CD14-positive monocyte (primary cell): ENCODE measurements around the gene AP1S1. TPM values are rescaled to one million over a fixed set of nuclear protein-coding genes. Genes with fewer than 3 reads are reported as not detected.
"Not testable (repeated sequence)": the region's sequence is repeated elsewhere in the genome, so short reads cannot be mapped to it uniquely, and the experiment has no call there.

Experiments used
- DNase-seq, 3 donors: peaks; one replicate each; pipeline ENCODE4 v3.0.0-alpha.2; 2011 to 2022
- H2AFZ ChIP-seq: 2 replicates; pipeline ENCODE4 v1.6.0; 2012; ENCODE audit warnings: mild to moderate bottlenecking, low read depth, low read length, inconsistent platforms; ENCODE audit not compliant: insufficient read depth, poor library complexity, severe bottlenecking
- H3K27ac ChIP-seq, 2 donors: 1 replicate in 1 of 2; 2 replicates in 1 of 2; pipeline ENCODE4 v1.5.1; 2012 to 2013; ENCODE audit warnings: low read length in 2 of 2, control low read depth in 1 of 2, inconsistent platforms in 1 of 2, low read depth in 1 of 2, mild to moderate bottlenecking in 1 of 2
- H3K27me3 ChIP-seq, 2 donors: one replicate each; pipeline versions ENCODE4 v1.6.0 to v1.6.1; 2011 to 2013; ENCODE audit warnings: low read length in 2 of 2; ENCODE audit not compliant: control insufficient read depth in 2 of 2, insufficient read depth in 2 of 2
- H3K36me3 ChIP-seq, 2 donors: replicated peaks in 1 of 2; 1 replicate in 1 of 2; 2 replicates in 1 of 2; pipeline versions ENCODE4 v1.5.1 to v1.6.1; 2012 to 2013; ENCODE audit warnings: low read length in 2 of 2, control low read depth in 1 of 2, inconsistent platforms in 1 of 2, mild to moderate bottlenecking in 1 of 2; ENCODE audit not compliant: insufficient read depth in 2 of 2, control insufficient read depth in 1 of 2
- H3K4me1 ChIP-seq, 2 donors: 1 replicate in 1 of 2; 2 replicates in 1 of 2; pipeline versions ENCODE4 v1.5.1 to v1.6.1; 2012 to 2013; ENCODE audit warnings: low read length in 2 of 2, control low read depth in 1 of 2, inconsistent platforms in 1 of 2, mild to moderate bottlenecking in 1 of 2, moderate library complexity in 1 of 2; ENCODE audit not compliant: insufficient read depth in 2 of 2, control insufficient read depth in 1 of 2
- H3K4me2 ChIP-seq: replicated peaks from 2 replicates; pipeline ENCODE3; 2012; ENCODE audit warnings: low read length, moderate library complexity, mild to moderate bottlenecking; ENCODE audit not compliant: poor library complexity, severe bottlenecking; ENCODE audit errors: extremely low read depth
- H3K4me3 ChIP-seq, 3 experiments: fragments of 200-600 bp in 1 of 3; sonication (generic) in 1 of 3; replicated peaks in 1 of 3; 1 replicate in 2 of 3; 2 replicates in 1 of 3; pipeline ENCODE4 v1.5.1; 2011 to 2013; ENCODE audit warnings: low read length in 3 of 3, mild to moderate bottlenecking in 3 of 3, control low read depth in 2 of 3, low read depth in 2 of 3, inconsistent platforms in 1 of 3, moderate library complexity in 1 of 3
- H3K79me2 ChIP-seq: 2 replicates; pipeline ENCODE4 v1.6.0; 2012; ENCODE audit warnings: mild to moderate bottlenecking, control low read depth, inconsistent platforms, low read length, moderate library complexity; ENCODE audit not compliant: insufficient read depth
- H3K9ac ChIP-seq: 2 replicates; pipeline ENCODE4 v1.6.0; 2017; ENCODE audit warnings: low read length, mild to moderate bottlenecking; ENCODE audit not compliant: insufficient read depth, poor library complexity, severe bottlenecking
- H3K9me3 ChIP-seq, 2 donors: replicated peaks in 1 of 2; 1 replicate in 1 of 2; 2 replicates in 1 of 2; pipeline versions ENCODE4 v1.5.1 to v1.6.1; 2012 to 2013; ENCODE audit warnings: low read length in 2 of 2, control low read depth in 1 of 2; ENCODE audit not compliant: control insufficient read depth in 1 of 2, insufficient read depth in 1 of 2
- H4K20me1 ChIP-seq: 2 replicates; pipeline ENCODE4 v1.6.0; 2012; ENCODE audit warnings: mild to moderate bottlenecking, low read length, control low read depth, moderate library complexity; ENCODE audit not compliant: insufficient read depth
- H3K27ac Mint-ChIP-seq, 7 donors: one replicate each; pipeline ENCODE4 v1.8.0; 2020; ENCODE audit warnings: mild to moderate bottlenecking in 7 of 7, mixed read lengths in 7 of 7, moderate library complexity in 6 of 7, inconsistent platforms in 2 of 7
- H3K27me3 Mint-ChIP-seq, 3 donors: one replicate each; pipeline ENCODE4 v1.8.0; 2021 to 2022; ENCODE audit warnings: low read depth in 3 of 3, mild to moderate bottlenecking in 3 of 3, mixed read lengths in 3 of 3, moderate library complexity in 3 of 3, inconsistent platforms in 1 of 3
- H3K36me3 Mint-ChIP-seq, 2 donors: one replicate each; pipeline ENCODE4 v1.8.0; 2020; ENCODE audit warnings: mixed read lengths in 2 of 2, inconsistent platforms in 1 of 2, mild to moderate bottlenecking in 1 of 2
- H3K4me1 Mint-ChIP-seq: one replicate; pipeline ENCODE4 v1.8.0; 2020; ENCODE audit warnings: mild to moderate bottlenecking, mixed read lengths
- H3K4me3 Mint-ChIP-seq, 2 donors: one replicate each; pipeline ENCODE4 v1.8.0; 2020; ENCODE audit warnings: mild to moderate bottlenecking in 2 of 2, mixed read lengths in 2 of 2, moderate library complexity in 1 of 2
- H3K9me3 Mint-ChIP-seq, 7 donors: one replicate each; pipeline ENCODE4 v1.8.0; 2020 to 2022; ENCODE audit warnings: mixed read lengths in 7 of 7, mild to moderate bottlenecking in 6 of 7, moderate library complexity in 6 of 7, inconsistent platforms in 2 of 7
- WGBS: methylation state at CpG from one replicate; pipeline ENCODE4 v1.1.5; 2013; ENCODE audit warnings: missing lambda C conversion rate; ENCODE audit not compliant: insufficient coverage; 5-methylcytosine and 5-hydroxymethylcytosine counted together
- intact Hi-C, 2 donors: fragments of 100-400 bp; cut with micrococcal nuclease; formaldehyde crosslinking; loops; one replicate each; pipeline versions ENCODE4 v1.15.0 to v1.15.1; 2023
- polyA plus RNA-seq, 3 donors: library from polyadenylated mRNA; depleted of rRNA in 1 of 3; unstranded in 2 of 3; stranded (reverse) in 1 of 3; fragments of 300-500 nt in 2 of 3; fragments of >200 nt in 1 of 3; fragmentation: Illumina TruSeq in 2 of 3; gene quantifications; 1 replicate in 2 of 3; 2 replicates in 1 of 3; pipeline ENCODE4 v1.2.3, GENCODE V29; 2012 to 2021
- TF ChIP-seq, protein P1 (sequence below): fragments of 200-600 bp; IDR thresholded peaks from one replicate; pipeline ENCODE4 v1.8.0; 2022; ENCODE audit warnings: antibody characterized with exemption, mild to moderate bottlenecking

Gene AP1S1
- polyA plus RNA-seq, 3 donors = 10.1 to 21.3 (median 10.9) TPM

DNA sequence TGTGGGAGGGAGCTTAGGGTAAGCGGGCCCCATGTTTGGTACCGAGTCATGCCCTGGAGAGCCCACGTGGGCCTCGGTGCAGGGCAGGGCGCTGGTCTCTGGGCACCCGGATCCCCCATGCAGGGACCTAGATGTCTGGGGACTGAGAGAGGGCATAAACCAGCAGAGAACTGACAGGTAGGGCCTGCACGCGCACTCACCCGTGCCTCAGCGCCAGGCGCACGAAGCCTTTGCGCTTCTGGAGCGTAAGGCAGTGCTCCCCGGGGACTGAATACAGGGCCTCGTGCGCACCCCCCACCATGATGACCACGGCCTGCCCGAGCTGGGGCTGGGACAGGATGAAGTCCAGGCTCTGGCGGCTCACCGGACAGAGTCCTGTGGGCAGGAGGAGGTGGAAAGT is 43.7 kb downstream of the AP1S1 start:
- Mint-ChIP-seq H3K36me3 (peaks cover 0 to 6% of the 10 kb centered on the region in 2 donors), H3K27ac (no peak overlapping the region), H3K4me3 (no peak overlapping the region), H3K27me3 (peaks cover 50 to 60% (median 53%) of the 10 kb centered on the region in 3 donors), H3K9me3 (peaks cover 0 to 13% (median 7%) of the 10 kb centered on the region in 7 donors), H3K4me1 (peaks cover 15% of the 10 kb centered on the region)
- Histone ChIP-seq H3K4me1 (peaks cover 14 to 20% of the 10 kb centered on the region in 2 donors), H3K27me3 (peaks cover 10 to 41% of the 10 kb centered on the region in 2 donors), H3K4me2 (no peak overlapping the region), H3K79me2 (no peaks in the 10 kb centered on the region), H2AFZ (no peak overlapping the region), H4K20me1 (no peaks in the 10 kb centered on the region), H3K36me3 (no peaks in the 10 kb centered on the region), H3K9me3 (no peaks in the 10 kb centered on the region), H3K27ac (no peak overlapping the region), H3K9ac (no peak overlapping the region), H3K4me3 (no peak overlapping the region)
- TF ChIP-seq, protein P1, sequence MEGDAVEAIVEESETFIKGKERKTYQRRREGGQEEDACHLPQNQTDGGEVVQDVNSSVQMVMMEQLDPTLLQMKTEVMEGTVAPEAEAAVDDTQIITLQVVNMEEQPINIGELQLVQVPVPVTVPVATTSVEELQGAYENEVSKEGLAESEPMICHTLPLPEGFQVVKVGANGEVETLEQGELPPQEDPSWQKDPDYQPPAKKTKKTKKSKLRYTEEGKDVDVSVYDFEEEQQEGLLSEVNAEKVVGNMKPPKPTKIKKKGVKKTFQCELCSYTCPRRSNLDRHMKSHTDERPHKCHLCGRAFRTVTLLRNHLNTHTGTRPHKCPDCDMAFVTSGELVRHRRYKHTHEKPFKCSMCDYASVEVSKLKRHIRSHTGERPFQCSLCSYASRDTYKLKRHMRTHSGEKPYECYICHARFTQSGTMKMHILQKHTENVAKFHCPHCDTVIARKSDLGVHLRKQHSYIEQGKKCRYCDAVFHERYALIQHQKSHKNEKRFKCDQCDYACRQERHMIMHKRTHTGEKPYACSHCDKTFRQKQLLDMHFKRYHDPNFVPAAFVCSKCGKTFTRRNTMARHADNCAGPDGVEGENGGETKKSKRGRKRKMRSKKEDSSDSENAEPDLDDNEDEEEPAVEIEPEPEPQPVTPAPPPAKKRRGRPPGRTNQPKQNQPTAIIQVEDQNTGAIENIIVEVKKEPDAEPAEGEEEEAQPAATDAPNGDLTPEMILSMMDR = no peak
- DNase-seq = no peak
- intact Hi-C loops = no loop called here
- WGBS = 79% methylated on average over 13 of the region's 21 CpGs

DNA sequence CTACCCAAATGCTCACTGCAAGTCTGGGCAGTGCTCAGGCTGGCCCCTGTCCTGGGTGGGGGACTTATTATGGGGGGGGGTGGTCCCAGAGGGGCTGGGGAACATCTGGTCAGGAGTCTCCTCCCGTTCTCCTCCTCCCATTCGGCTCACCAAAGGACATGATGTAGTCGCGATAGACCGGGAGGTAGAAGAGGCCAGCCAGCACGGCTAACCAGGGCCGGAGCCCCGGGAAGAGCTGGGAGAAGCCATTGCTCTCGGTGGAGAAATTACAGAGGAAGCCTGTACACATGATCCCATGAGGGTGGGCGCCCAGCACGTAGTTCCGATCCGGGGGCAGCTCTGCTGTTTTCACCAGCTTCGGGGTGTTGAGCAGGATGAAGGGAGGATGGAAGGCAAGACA is 44.2 kb downstream of the AP1S1 start:
- Mint-ChIP-seq H3K27me3 (peaks cover 52 to 62% (median 53%) of the 10 kb centered on the region in 3 donors), H3K4me1 (peaks cover 20% of the 10 kb centered on the region), H3K4me3 (peak overlapping the region in 1 of 2 donors; percentile 24), H3K9me3 (peaks cover 0 to 13% (median 7%) of the 10 kb centered on the region in 7 donors), H3K36me3 (peaks cover 0 to 7% of the 10 kb centered on the region in 2 donors), H3K27ac (no peak overlapping the region)
- Histone ChIP-seq H3K79me2 (no peaks in the 10 kb centered on the region), H3K4me1 (peaks cover 18 to 25% of the 10 kb centered on the region in 2 donors), H3K27ac (no peak overlapping the region), H3K4me3 (no peak overlapping the region), H2AFZ (no peak overlapping the region), H3K9me3 (no peaks in the 10 kb centered on the region), H3K36me3 (no peaks in the 10 kb centered on the region), H3K27me3 (peaks cover 10 to 46% of the 10 kb centered on the region in 2 donors), H3K4me2 (no peak overlapping the region), H4K20me1 (no peaks in the 10 kb centered on the region), H3K9ac (no peak overlapping the region)
- no peak for DNase-seq
- intact Hi-C loops = no loop called here
- WGBS = 81% methylated on average over 10 of the region's 14 CpGs
- TF ChIP-seq, protein P1 = no peak

DNA sequence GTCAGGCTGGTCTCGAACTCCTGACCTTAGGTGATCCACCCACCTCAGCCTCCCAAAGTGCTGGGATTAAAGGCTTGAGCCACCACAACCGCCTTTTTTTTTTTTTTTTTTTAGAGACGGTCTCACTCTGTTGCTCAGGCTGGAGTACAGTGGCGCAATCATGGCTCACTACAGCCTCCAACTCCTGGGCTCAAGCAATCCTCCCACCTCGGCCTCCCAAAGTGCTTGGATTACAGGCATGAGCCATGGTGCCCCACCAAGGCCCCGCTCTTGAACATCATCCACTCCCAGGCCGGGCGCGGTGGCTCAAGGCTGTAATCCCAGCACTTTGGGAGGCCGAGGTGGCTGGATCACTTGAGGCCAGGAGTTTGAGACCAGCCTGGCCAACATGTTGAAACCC is 45.2 kb downstream of the AP1S1 start:
- H4K20me1 ChIP-seq, H2AFZ ChIP-seq, H3K36me3 Mint-ChIP-seq, intact Hi-C loops, H3K36me3 ChIP-seq, DNase-seq, H3K4me3 ChIP-seq, H3K27ac ChIP-seq, H3K9ac ChIP-seq, H3K79me2 ChIP-seq, H3K9me3 ChIP-seq, H3K4me2 ChIP-seq, H3K27ac Mint-ChIP-seq: not testable (repeated sequence)
- H3K4me1 Mint-ChIP-seq = peaks cover 30% of the 10 kb centered on the region
- Histone ChIP-seq H3K4me1 (peaks cover 28 to 35% of the 10 kb centered on the region in 2 donors), H3K27me3 (peaks cover 10 to 46% of the 10 kb centered on the region in 2 donors)
- WGBS = 88% methylated on average over 6 of the region's 10 CpGs
- H3K4me3 Mint-ChIP-seq = peak overlapping the region in 1 of 2 donors; percentile 69
- peaks cover 51 to 64% (median 56%) of the 10 kb centered on the region in 3 donors for H3K27me3 Mint-ChIP-seq
- peaks cover 0 to 13% (median 7%) of the 10 kb centered on the region in 7 donors for H3K9me3 Mint-ChIP-seq
